ENCODE measurements around the gene RNF44.
"Not testable (repeated sequence)": the region's sequence is repeated elsewhere in the genome, so short reads cannot be mapped to it uniquely, and the experiment has no call there.

The RNF44 gene

DNA sequence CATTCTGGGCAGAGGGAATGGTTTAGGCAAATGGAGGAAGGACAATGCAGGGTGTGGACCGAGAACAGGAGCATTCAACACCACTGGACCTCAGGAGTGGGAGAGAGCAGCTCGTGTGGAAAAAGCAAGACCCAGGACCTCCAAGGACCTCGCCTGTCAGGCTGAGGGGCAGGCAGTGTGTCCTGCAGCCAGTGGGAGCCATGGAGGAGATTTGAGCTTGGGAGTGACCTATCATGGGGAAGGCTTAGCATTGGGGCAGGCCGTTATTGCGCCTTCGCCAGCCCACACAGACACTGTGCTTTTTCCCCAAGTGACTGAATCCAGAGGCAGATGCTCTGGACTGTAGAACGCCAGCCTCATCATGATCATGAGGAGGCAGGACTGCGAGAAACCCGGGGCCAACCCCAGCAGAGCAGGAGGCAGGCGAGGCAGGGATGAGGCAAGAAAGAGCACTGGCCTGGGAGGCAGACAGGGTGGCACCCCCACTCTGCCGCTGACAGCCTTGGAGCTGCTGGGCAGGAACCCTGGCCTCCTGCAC lies 15.2 kb upstream of the RNF44 start:
- DNase-seq (ENCODE audit: low read depth): no peak

- not testable (repeated sequence) for DNase-seq (ENCODE audit: low read depth)
Observed at GRCh38 chr5:176550937-176551336, 13.7 kb upstream of the RNF44 start.

DNA sequence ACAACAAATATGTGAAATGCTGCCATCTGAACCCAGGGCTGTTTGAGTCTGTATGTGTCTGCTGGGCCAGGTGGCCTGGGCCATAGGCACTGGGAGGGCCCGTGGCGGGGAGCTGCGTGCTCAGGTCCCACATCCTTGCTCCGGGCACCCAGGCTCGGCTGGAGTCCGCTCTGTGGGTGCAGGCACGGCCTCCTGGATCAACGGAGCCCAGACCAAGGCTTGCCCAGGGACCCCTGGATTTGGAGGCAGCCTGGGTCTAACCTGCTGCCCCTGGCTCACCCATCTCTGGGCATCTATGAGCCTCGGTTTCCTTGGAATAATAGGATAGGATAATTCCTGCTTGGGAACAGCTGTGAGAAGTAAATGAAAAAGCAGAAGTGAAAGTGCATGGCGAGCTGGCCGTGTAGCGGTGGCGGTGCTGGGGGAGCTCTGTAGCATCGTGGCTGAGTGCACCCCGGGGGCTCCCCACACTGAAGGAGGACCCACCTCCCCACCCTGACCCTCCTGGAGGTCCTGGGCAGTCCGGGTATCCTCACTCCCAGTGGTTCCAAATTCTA lies 13.2 kb upstream of the RNF44 start:
- no peak for DNase-seq (ENCODE audit: low read depth)

- no peak for DNase-seq (ENCODE audit: low read depth)
Observed at GRCh38 chr5:176549871-176550270, 12.7 kb upstream of the RNF44 start.

- DNase-seq (ENCODE audit: low read depth): no peak
Observed at GRCh38 chr5:176548967-176549444, 11.8 kb upstream of the RNF44 start, which contains the start of gene CDHR2. TSS of gene CDHR2 (plus strand) at chr5:176549342. CDS start at chr5:176565353, 16,011 bp downstream.

DNA sequence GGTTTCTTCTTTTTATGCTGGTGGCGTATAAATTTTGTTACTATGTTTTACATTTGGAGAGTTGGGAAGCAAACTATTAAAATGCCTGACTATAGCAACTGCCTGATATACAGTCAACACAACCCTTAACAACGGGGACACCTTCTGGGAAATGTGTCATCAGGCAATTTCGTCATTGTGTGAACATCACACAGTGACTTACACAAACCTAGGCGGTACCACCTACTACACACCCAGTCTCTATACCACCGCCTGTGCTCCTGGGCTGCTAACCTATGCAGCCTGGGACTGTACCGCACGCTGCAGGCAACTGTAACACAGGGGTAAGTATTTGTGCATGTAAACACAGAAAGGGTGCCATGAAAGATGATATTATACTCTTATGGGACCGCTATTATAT lies 10.6 kb upstream of the RNF44 start:
- no peak for DNase-seq (ENCODE audit: low read depth)

GRCh38 chr5:176545737-176546509 lies 8.7 kb upstream of the RNF44 start:
- no peak for DNase-seq (ENCODE audit: low read depth)

- DNase-seq (ENCODE audit: low read depth): no peak
Observed at GRCh38 chr5:176545388-176545736, 8.2 kb upstream of the RNF44 start.

DNA sequence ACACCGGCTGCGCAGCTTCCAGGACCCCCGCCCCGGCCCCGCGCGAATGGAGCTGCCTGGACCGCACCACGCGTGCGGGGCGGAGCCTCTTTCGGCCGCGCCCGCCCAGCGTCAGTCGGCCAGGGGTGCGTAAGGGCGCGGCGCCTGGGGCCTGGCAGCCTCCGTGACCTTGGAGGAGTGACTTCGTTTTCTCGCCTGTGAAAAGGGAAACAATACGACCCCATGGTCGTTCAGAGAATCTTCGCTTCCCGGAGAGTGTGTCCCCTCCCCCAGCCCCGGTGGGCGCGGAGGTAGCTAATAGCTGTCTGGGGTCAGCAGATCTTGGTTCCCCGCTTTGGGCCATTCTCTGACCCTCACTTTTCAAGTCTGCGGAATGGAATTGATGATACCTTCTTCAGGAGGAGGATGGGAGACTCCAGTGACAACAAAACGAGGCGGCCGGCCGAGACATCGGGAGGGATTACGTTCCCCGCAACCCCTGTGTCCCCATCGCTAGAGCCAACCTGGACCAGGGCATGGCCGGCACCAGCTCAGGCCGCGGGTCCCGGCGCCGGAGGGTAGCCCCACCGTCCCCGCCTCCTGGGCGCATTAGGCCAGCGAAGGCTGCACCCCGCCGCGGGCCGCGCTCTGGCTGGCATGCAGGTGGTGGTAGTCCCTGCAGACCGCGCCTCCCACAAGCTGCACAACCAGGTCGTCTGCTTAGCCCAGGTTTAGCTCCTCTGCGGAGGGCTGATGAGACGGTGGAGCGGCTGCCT lies 6.4 kb upstream of the RNF44 start:
- DNase-seq (ENCODE audit: low read depth): no peak

DNA sequence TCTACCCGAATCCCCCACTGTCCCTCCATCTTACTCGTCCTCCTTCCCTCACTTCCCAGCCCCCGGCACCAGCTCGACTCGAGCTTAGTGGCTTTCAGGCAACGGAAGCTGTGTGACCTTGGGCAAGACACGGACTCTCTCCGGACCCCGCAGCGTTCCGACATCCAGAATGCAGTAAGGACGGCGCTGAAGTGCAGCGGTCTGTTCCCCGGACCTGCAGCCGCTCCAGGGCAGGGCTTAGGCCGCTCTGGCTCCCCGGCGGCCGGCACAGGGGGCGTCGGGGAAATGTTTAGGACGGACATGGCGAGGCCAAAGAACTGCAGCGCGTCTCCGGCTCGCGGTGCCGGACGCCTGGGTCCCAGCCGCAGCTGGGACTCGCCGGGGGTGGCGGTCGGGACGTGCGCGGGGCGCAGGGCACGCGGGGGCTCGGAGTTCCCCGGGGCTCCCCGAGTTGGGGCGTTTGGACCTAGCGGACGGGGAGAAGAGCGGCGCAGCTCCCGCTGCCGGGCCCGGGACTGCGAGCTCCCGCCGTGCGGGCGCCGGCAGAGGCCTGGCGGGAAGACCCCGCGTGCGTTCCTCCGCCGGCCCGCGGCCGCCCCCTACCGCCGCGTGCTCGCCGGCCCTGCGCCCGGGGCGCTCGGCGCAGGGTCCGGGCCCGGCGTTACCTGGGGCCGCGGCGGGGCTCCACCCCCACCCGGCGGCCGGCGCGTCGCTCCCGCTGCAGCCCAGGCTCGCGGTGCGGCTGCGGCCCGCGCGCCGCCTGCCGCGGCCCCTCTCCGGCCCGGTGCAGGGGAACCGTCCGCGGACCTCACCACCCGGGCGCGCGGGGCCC lies 5.6 kb upstream of the RNF44 start:
- DNase-seq (ENCODE audit: low read depth): no peak

DNA sequence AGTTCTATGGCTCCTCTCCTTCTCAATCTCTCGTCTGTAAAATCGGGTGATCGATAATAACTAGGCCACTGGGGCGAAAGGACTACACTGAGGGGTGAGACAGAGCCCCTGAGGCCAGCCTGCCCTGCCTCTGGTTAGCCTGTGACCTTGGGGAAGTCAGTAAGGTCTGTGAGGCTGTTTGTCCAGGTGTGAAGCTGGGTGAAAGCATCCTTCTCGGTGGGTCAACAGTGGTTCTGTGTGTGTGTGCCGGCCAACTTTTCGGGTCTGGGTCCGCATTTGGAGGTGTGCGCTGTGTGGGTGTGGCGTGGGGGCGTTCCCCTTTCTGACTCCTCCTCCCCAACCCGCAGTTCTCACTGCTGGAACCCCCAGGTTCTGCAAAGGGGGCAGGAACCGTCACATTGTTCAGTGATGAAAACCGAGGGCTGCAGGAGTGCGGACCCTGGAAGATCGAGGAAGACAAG lies 5.0 kb upstream of the RNF44 start:
- DNase-seq (ENCODE audit: low read depth): no peak

DNA sequence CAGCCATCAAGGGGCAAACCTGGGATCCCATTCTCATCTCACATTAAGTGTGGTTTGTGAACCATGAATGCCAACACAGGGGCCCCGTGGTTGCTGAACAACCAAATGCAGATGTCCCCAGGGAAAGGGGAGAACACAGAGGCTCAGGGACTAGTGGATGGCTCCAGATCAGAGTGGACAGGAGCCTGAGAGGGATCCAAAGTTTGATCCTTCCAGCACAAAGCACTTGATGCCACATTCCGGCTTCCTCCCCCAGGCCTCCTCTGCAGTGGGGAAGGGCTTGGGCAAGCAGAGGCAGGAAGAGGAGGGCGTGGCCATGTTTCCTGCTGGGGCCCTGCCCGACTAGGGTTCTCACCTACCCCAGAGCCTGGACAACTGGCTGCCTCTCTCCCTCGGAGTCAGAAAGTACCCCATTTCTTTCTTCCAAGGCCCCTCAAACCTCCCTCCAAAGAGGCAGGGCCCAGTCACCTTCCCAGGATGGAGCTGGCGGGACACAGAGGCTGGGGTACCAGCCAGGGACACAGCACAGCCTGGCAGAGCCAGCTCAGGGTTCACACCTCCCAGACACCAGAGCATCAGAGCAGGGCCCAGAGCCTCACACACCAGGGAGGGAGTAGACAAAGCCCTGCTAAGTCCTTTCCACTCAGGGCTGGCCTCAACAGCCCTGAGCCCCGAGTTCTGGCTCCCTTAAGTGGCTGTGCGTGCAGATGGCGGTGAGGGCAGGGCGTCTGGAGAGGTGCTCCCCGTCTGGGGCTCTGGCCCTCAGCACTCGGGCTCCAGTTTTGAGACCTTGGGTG lies 4.3 kb upstream of the RNF44 start:
- DNase-seq (ENCODE audit: low read depth): no peak

DNA sequence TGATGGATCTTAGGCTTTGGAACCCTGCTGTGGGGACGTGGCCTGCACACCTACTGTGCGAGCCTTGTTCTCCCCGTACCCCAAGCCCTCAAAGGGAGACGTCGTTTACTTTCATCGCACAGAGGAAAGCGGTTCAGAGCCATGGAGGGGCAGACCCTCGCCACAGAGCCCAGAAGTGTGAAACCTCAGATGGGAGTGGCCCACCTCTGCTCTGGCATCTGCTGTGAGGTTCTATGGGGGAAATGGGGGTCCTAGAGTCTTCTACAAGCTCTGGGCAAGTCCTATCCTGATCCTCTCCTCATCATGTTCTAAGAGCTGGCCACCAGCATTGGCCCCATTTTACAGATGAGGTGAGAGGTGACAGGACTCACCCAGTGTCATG lies 3.7 kb upstream of the RNF44 start:
- no peak for DNase-seq (ENCODE audit: low read depth)

DNA sequence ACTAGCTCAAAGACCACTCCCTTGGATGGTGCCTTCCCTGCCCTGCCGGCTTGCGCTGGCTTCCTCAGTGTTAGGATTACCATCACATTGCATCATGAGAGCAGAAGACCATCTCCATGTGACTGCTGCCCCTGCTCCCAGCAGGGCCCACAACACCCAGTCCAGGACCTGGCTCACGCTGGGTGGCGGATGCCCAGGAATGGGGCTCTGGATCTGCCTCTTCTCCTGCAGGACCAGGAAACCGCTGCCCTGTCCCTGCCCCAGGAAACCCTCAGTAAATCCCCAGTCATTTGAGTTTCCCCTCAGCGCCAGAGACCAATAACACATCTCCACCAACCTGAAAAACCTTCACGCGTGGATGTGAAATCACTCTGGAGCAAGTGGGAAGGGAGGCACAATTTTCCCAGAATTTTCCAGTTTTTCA lies 3.3 kb upstream of the RNF44 start:
- DNase-seq (ENCODE audit: low read depth): no peak

DNA sequence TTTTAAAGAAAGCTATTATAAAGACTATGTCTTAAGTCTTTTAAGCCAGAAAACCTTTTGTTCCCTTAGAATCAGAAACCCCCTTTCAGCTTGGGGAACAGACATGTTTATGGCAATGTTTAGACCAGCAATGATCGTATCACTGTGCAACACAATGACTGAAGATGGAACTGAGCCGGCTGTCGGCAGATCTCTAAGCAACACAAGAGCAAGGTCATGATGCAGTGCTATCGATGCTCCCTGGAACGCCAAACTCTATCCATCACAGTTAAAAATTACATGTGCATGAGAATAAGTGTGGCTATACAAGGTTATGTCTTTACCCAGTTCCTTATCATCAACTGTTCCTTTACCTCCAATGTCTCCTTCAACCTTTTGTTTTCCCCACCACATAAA lies 1.8 kb upstream of the RNF44 start:
- DNase-seq (ENCODE audit: low read depth): no peak

GRCh38 chr5:176538230-176538988 lies 1.2 kb upstream of the RNF44 start:
- DNase-seq (ENCODE audit: low read depth): no peak

DNA sequence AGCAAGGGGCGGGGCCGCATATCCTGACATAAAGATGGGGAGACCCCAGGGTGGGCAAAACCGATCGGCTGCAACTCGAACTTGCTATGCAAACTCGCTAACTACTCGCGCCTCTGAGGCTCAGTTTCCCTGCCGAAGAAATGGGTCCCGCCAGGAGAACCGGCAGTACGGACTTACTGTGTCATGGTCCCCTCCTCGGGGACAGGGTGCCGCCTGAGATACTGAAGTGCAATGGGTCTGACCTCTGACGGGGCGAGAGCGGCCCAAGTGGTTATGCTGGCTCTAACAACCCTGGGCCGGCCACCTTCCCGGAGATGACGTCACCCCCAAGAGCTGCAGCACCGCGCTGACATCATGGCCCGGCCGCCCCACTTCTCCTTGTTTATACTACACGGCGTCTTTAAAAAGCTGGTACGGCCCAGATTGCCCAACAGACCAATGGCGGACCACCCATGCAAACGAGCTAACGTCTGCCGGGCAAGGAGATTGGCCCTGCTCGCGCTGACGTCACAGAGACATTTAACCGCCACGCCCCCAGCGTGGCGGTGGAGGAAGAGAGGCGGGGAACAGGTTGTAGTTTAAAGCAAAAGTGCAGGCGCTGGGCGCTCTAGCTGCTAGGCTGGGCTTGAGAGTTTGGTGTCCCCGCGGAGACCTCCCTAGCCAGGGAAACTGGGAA lies 490 bp upstream of the RNF44 start:
- peak; percentile 100 for DNase-seq (ENCODE audit: low read depth)

- peak; percentile 66 for DNase-seq (ENCODE audit: low read depth)
Observed at GRCh38 chr5:176536132-176536901, 885 bp downstream of the RNF44 start.

DNA sequence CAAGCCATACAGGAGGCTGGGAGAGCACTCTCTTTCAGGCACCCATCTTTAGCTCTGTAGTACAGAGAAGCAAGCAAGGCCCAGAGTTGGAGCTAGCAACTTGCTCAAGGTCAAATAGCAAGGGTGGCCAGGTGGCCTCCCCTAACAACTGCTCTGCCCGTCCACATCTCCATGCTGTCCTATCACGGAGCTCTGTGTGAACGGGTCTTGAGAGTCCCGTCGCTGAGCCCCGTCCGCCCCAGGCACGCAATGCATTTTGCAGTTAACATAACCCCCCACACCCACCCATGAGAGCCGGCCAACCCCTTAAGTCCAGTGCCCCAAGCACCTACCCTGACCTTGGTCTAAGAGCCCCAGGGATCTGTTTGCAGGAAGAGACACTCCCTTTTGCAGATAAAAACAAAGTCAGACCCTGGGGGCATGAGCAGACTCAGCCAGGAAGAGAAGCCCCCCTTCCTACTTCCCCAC lies 1.5 kb downstream of the RNF44 start:
- DNase-seq (ENCODE audit: low read depth): no peak

All from amniotic epithelial cell (primary cell).